Measurements from ENCODE around the gene NTRK1.

The NTRK1 gene

DNA sequence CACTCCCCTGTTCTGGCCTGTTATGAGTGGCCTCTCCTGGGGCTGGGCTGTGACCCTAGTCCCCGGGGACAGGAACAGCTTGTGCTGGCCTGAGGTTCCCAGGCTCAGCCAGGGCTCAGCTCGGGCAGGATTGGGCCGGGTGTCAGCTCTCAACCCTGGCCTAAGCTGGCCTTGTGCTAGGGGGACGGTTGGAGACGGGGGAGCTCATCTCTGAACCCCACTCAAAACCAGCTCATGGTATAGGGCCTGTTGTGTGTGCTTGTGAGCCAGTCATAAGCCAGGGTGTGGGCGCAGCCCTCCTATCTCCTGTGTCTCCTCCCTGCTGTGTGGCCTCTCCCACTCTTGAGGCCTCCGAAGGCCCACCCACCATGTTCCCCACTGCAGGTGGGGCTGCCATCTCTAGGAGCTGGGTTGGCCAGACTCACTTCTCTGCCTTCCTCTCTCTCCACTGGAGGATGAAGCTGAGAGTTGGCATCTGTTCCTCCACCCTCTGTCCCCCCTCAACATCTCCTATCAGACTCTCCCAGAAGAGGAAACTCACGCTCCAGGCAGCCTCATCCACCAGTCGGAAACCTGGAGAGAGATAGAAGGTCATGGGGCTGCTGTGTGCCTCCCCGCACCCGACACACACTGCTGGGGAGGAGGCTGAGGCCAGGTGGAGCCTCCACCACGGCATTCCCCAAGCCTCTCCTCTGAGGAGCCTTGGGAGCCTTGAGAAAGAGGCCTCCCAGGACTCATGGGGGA, 34.2 kb downstream of the NTRK1 start:
- DNase-seq (ENCODE audit: low spot score): no peak
- TF ChIP-seq CTCF (IDR thresholded peaks at IDR 0.05; ENCODE audit: extremely low read depth, missing control alignments): no peak

- TF ChIP-seq CTCF (IDR thresholded peaks at IDR 0.05; ENCODE audit: extremely low read depth, missing control alignments): no peak
- DNase-seq (ENCODE audit: low spot score): no peak
Observed at GRCh38 chr1:156895455-156895812, 34.8 kb downstream of the NTRK1 start.

GRCh38 chr1:156895927-156896326, 35.3 kb downstream of the NTRK1 start:
- no peak for DNase-seq (ENCODE audit: low spot score)
- TF ChIP-seq CTCF (IDR thresholded peaks at IDR 0.05; ENCODE audit: extremely low read depth, missing control alignments): no peak

GRCh38 chr1:156896490-156897033, 35.9 kb downstream of the NTRK1 start:
- no peak for TF ChIP-seq CTCF (IDR thresholded peaks at IDR 0.05; ENCODE audit: extremely low read depth, missing control alignments)
- no peak for DNase-seq (ENCODE audit: low spot score)

- DNase-seq (ENCODE audit: low spot score): no peak
- TF ChIP-seq CTCF (IDR thresholded peaks at IDR 0.05; ENCODE audit: extremely low read depth, missing control alignments): no peak
Observed at GRCh38 chr1:156897078-156897825, 36.6 kb downstream of the NTRK1 start.

DNA sequence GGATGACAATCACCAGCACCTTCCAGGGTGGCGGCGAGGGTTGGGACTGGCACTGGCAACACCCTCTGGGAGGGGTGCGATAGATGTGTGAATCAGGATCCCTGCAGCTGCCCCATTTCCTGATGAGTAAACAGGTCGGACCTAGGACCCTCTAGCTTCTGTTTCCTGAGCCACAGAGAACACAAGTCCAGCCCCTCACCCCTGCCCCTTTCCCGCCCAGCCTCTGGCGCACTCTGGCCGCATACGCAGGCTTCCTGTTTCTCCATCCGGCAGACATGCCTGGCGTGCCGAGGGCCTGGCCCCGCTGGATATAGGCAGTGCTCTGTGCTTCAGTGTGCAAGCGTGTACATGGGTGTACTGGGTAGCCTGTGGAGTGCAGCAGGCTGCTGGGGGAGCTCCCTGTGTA, 37.5 kb downstream of the NTRK1 start:
- no peak for DNase-seq (ENCODE audit: low spot score)

More for the DNA sequence above, 37.5 kb downstream of the NTRK1 start:
- TF ChIP-seq CTCF (IDR thresholded peaks at IDR 0.05; ENCODE audit: extremely low read depth, missing control alignments): no peak

Measured in GM20000 (cell line).